ENCODE measurements around the gene ACTG1.

The ACTG1 gene

GRCh38 chr17:81538651-81539570, 26.3 kb upstream of the ACTG1 start:
- TF ChIP-seq CTCF (conservative IDR thresholded peaks at IDR 0.05), result no peak
- TF ChIP-seq ZFX (IDR thresholded peaks at IDR 0.05), result no peak
- H3K27ac ChIP-seq, result no peak overlapping the region

- no peak; the same call in 1 of the 2 replicates for TF ChIP-seq CTCF (conservative IDR thresholded peaks at IDR 0.05)
- no peak for TF ChIP-seq ZFX (IDR thresholded peaks at IDR 0.05)
- H3K27ac ChIP-seq, result no peak overlapping the region
Observed at GRCh38 chr17:81537856-81538555, 25.4 kb upstream of the ACTG1 start.

DNA sequence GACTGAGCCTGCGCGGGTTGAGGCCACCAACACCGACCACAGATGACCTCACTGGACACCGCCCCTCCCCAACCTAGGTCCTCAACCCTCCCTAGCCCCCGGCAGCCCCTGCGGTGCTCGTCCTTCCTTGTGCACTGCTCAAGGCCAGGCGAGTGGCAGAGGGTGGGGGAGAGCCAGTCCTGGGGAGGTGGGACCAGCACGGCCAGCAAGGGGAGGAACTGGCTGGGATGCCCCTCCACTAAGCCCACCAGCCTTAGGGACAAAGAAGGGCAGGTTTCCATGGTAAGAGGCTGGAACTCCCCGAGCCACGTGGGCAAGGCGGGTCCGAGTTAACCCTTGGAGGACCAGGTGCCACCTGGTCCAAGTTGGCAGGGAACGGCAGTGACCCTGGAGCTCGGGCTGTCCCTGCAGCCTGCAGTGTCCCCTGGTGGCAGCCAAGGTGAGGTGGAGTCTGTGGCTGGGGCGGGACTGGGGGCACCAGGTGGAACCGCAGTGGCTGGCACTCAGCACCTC, 24.8 kb upstream of the ACTG1 start:
- TF ChIP-seq CTCF (conservative IDR thresholded peaks at IDR 0.05) (no peak; the same call in 1 of the 2 replicates), ZFX (IDR thresholded peaks at IDR 0.05) (no peak)
- no peak overlapping the region for H3K27ac ChIP-seq

GRCh38 chr17:81536299-81537290, 24.0 kb upstream of the ACTG1 start:
- H3K27ac ChIP-seq, result no peak overlapping the region
- TF ChIP-seq ZFX (IDR thresholded peaks at IDR 0.05) (no peak), CTCF (conservative IDR thresholded peaks at IDR 0.05) (no peak)

DNA sequence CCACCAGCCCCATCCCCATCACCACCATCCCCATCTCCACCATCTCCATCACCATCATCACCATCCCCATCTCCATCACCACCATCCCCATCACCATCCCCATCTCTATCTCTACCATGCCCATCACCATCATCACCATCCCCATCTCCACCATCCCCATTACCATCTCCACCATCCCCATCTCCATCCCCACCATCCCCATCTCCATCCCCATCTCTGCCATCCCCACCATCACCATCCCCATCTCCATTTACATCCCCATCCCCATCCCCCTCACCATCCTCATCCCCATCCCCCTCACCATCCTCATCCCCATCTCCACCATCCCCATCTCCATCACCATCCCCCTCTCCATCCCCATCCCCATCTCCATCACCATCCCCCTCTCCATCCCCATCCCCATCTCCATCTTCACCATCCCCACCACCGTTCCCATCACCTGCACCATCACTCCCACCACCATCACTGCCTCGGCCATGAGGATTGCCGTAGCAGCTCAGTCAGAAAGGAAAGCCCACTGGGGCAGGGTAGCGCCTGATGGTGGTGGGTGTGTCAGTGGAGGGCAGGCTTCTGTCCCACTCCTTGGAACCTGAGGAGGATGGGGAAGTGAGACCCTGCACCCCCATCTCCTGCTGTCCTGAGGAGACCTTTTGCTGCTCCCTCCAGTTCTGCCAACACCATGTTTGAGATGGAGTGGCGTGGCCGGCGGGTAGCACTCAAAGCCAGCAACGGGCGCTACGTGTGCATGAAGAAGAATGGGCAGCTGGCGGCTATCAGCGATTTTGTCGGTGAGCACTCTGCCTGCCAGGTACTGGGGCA, 23.1 kb upstream of the ACTG1 start:
- TF ChIP-seq CTCF (conservative IDR thresholded peaks at IDR 0.05), result no peak
- no peak for TF ChIP-seq ZFX (IDR thresholded peaks at IDR 0.05)
- H3K27ac ChIP-seq, result no peak overlapping the region

DNA sequence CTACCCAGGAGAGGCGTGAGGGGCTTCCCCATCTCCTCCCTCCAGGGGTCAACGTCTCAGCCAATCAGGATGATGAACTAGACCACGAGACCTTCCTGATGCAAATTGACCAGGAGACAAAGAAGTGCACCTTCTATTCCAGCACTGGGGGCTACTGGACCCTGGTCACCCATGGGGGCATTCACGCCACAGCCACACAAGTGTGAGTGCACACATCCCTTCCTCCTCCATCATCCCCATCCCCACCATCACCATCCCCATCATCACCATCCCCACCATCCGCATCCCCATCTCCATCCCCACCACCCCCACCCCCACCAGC, 22.4 kb upstream of the ACTG1 start:
- TF ChIP-seq ZFX (IDR thresholded peaks at IDR 0.05) (no peak), CTCF (conservative IDR thresholded peaks at IDR 0.05) (no peak)
- H3K27ac ChIP-seq, result no peak overlapping the region
